ENCODE measurements around the gene HSD17B10.

- TF ChIP-seq POLR2A (IDR thresholded peaks at IDR 0.05), result no peak
- no peak for TF ChIP-seq CTCF (IDR thresholded peaks at IDR 0.05 in 8 of 11, conservative IDR thresholded peaks at IDR 0.05 in 3 of 11)
Observed at GRCh38 chrX:53483416-53483815, 49.2 kb upstream of the HSD17B10 start.

Data from spleen (tissue), 7 donors.